OCI-LY7 (cell line): ENCODE data around the gene IFNL3. TPM values are rescaled to one million over a fixed set of nuclear protein-coding genes. Genes with fewer than 3 reads are reported as not detected.
"Not testable (repeated sequence)": the region's sequence is repeated elsewhere in the genome, so short reads cannot be mapped to it uniquely, and the experiment has no call there.

ENCODE experiments used
- Bru-seq: library from RNA; stranded (reverse); fragments of 400-500 nt; gene quantifications from one replicate; lab custom pipeline; 2021; lab: Mats Ljungman, UMichigan
- BruChase-seq, 2 experiments: library from RNA; stranded (reverse); fragments of 400-500 nt; gene quantifications; one replicate each; lab custom pipeline; 2021; lab: Mats Ljungman, UMichigan
- BruUV-seq: library from RNA; stranded (reverse); fragments of 400-500 nt; replicated peaks from 2 replicates; lab custom pipeline; 2021; lab: Mats Ljungman, UMichigan
- CTCF ChIA-PET: fragments of 300-600 bp; sonication (Branson Sonifier 250); formaldehyde crosslinking; loops from one replicate; lab custom pipeline; 2022; ENCODE audit warnings: antibody characterized with exemption; ENCODE audit not compliant: unreplicated experiment; lab: Charles Lee
- POLR2A ChIA-PET: fragments of 300-600 bp; sonication (Branson Sonifier 250); formaldehyde crosslinking; loops from one replicate; lab custom pipeline; 2022; ENCODE audit warnings: antibody characterized with exemption; lab: Charles Lee
- DNase-seq: peaks from one replicate; pipeline ENCODE4 v3.0.0-alpha.2; 2015; ENCODE audit warnings: low spot score
- H2AFZ ChIP-seq: fragments of 200-600 bp; sonication (generic), shearing (Covaris generic); 2 replicates; pipeline ENCODE4 v1.6.1; 2014; ENCODE audit warnings: mild to moderate bottlenecking, antibody characterized with exemption, low read length, moderate library complexity
- H3K27ac ChIP-seq: fragments of 200-600 bp; sonication (generic); 2 replicates; pipeline ENCODE4 v1.5.1; 2014; ENCODE audit warnings: mixed run types, low read depth, mild to moderate bottlenecking, moderate library complexity, low read length, inconsistent platforms; ENCODE audit not compliant: poor library complexity, severe bottlenecking
- H3K36me3 ChIP-seq: fragments of 200-600 bp; sonication (generic); 2 replicates; pipeline ENCODE4 v1.6.1; 2014; ENCODE audit warnings: mild to moderate bottlenecking, antibody characterized with exemption, low read length, moderate library complexity, mixed read lengths; ENCODE audit not compliant: insufficient read depth
- H3K4me1 ChIP-seq: fragments of 200-600 bp; sonication (generic); 2 replicates; pipeline ENCODE4 v1.5.1; 2014; ENCODE audit warnings: mild to moderate bottlenecking, low read length; ENCODE audit not compliant: insufficient read depth, poor library complexity, severe bottlenecking
- H3K4me2 ChIP-seq: fragments of 200-600 bp; sonication (generic); 2 replicates; pipeline ENCODE4 v1.6.1; 2014; ENCODE audit warnings: mild to moderate bottlenecking, low read length
- H3K4me3 ChIP-seq: fragments of 200-600 bp; sonication (generic); 2 replicates; pipeline ENCODE4 v1.5.1; 2014; ENCODE audit warnings: mild to moderate bottlenecking, low read depth, low read length; ENCODE audit not compliant: poor library complexity, severe bottlenecking
- H3K79me2 ChIP-seq: fragments of 200-600 bp; sonication (generic); 2 replicates; pipeline ENCODE4 v1.6.1; 2016; ENCODE audit warnings: low read depth, mild to moderate bottlenecking, low read length, moderate library complexity, mixed read lengths; ENCODE audit not compliant: insufficient read depth
- H3K9me2 ChIP-seq: fragments of 200-600 bp; sonication (generic); 2 replicates; pipeline ENCODE4 v1.6.1; 2016; ENCODE audit warnings: mild to moderate bottlenecking, low read length, mixed read lengths; ENCODE audit not compliant: insufficient read depth
- H3K9me3 ChIP-seq: fragments of 200-600 bp; sonication (generic); 2 replicates; pipeline ENCODE4 v1.6.1; 2014; ENCODE audit warnings: mild to moderate bottlenecking, mixed run types, low read length, mixed read lengths
- H4K20me1 ChIP-seq: fragments of 200-600 bp; sonication (generic); 2 replicates; pipeline ENCODE4 v1.6.1; 2014; ENCODE audit warnings: mild to moderate bottlenecking, antibody characterized with exemption, low read length, moderate library complexity, mixed read lengths; ENCODE audit not compliant: insufficient read depth
- EZH2phosphoT487 ChIP-seq: fragments of 200-600 bp; sonication (generic); IDR thresholded peaks from 2 replicates; pipeline ENCODE4 v1.6.1; 2018; ENCODE audit warnings: low read depth, borderline replicate concordance, mild to moderate bottlenecking, mixed run types, antibody characterized with exemption, low read length, moderate library complexity, mixed read lengths
- intact Hi-C: fragments of 100-400 bp; cut with micrococcal nuclease; formaldehyde crosslinking; loops from one replicate; pipeline ENCODE4 v1.10.0; 2022; ENCODE audit not compliant: unreplicated experiment
- long read RNA-seq: library from polyadenylated mRNA; stranded (forward); transcript quantifications from one replicate; pipeline ENCODE4 v2.0.0, GENCODE V29; 2022
- total RNA-seq, 2 experiments: library from RNA; depleted of rRNA in 1 of 2; stranded (reverse); fragments of >200 nt in 1 of 2; shearing (Covaris generic) in 1 of 2; gene quantifications; 2 replicates each; pipeline ENCODE4 v1.2.3, GENCODE V29; 2014 to 2022
- TF ChIP-seq, protein P1 (sequence below): fragments of 200-600 bp; sonication (generic); conservative IDR thresholded peaks from 2 replicates; pipeline ENCODE4 v1.5.1; 2014; ENCODE audit warnings: mild to moderate bottlenecking, antibody characterized with exemption, low read length, moderate library complexity, mixed read lengths

IFNL3 gene
- not detected in 2 replicates for total RNA-seq (2014; rRNA removed; shearing (Covaris generic))
- total RNA-seq (2022) = not detected in 2 replicates
- Bru-seq, nascent RNA = not detected
- not detected for BruChase-seq, experiment 1, labeled RNA remaining after a 6-hour chase
- BruChase-seq, experiment 2, labeled RNA remaining after a 2-hour chase = not detected
- long read RNA-seq = 0 reads

DNA sequence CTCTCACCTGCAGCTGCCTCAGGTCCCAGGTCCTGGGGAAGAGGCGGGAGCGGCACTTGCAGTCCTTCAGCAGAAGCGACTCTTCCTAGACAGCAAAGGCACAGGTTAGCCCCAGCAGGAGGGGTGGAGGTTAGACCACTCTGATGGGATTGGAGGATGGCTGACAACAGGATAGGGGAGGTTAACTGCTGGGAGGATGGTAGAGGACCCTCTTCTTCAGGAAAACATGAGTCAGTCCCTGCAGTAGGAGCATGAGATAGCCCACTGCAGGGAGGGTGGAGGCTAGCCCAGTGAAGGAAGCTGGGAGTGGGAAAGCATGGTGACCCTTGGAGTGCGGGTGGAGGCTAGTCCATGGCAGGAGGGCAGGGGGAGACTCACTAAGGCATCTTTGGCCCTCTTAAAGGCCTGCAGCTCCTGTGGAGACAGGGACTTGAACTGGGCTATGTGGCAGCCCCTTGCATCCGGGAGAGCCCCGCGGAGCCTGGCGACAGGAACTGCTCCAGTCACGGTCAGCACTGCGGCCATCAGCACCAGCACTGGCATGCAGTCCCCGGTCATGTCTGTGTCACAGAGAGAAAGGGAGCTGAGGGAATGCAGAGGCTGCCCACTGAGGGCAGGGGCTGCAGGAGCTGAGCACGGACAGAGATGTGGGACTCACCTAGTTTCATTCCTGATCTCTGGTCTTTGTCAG is at the start of gene IFNL3:
TSS of gene IFNL3 (minus strand) at position 597 of the 691 bp plus-strand sequence. CDS start at position 558, 39 bp downstream.
- CTCF ChIA-PET, DNase-seq, H3K9me3 ChIP-seq, H3K9me2 ChIP-seq, BruUV-seq, intact Hi-C loops, H3K4me3 ChIP-seq, H3K4me2 ChIP-seq, H2AFZ ChIP-seq, H3K4me1 ChIP-seq, H4K20me1 ChIP-seq, H3K27ac ChIP-seq, POLR2A ChIA-PET, H3K36me3 ChIP-seq, H3K79me2 ChIP-seq: not testable (repeated sequence)

DNA sequence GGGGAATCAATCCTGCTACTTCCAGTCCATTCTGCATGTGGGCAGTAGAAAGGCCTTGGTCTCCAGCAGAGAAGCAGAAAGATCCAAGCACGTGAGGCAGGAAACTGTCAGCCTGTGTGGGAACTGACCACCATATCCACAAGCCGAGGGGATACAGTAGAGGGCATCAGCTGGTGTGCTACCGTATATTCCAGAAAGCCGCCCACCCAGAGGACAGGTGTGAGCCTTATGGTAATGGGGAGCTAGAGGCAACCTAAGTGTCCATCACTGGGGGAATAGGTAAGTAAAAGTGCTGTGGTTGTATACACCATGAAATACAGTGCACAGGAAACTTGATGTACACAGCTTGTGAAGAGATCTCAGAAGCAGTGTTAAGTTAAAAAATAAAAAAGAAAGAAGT is 48.6 kb upstream of the IFNL3 start:
- no peak for DNase-seq
- Histone ChIP-seq H3K4me3 (no peak overlapping the region), H2AFZ (no peak overlapping the region), H3K4me1 (peaks cover 8% of the 10 kb centered on the region), H3K36me3 (no peaks in the 10 kb centered on the region), H3K9me2 (no peaks in the 10 kb centered on the region), H3K9me3 (no peaks in the 10 kb centered on the region), H3K79me2 (no peaks in the 10 kb centered on the region), H4K20me1 (no peaks in the 10 kb centered on the region), H3K4me2 (no peak overlapping the region), H3K27ac (no peak overlapping the region)
- TF ChIP-seq, protein P1, sequence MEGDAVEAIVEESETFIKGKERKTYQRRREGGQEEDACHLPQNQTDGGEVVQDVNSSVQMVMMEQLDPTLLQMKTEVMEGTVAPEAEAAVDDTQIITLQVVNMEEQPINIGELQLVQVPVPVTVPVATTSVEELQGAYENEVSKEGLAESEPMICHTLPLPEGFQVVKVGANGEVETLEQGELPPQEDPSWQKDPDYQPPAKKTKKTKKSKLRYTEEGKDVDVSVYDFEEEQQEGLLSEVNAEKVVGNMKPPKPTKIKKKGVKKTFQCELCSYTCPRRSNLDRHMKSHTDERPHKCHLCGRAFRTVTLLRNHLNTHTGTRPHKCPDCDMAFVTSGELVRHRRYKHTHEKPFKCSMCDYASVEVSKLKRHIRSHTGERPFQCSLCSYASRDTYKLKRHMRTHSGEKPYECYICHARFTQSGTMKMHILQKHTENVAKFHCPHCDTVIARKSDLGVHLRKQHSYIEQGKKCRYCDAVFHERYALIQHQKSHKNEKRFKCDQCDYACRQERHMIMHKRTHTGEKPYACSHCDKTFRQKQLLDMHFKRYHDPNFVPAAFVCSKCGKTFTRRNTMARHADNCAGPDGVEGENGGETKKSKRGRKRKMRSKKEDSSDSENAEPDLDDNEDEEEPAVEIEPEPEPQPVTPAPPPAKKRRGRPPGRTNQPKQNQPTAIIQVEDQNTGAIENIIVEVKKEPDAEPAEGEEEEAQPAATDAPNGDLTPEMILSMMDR = no peak
- no peak for TF ChIP-seq EZH2phosphoT487
- BruUV-seq = no TSS peak
- intact Hi-C loops = no loop called here
- ChIA-PET CTCF (no interaction called here), POLR2A (no interaction called here)

DNA sequence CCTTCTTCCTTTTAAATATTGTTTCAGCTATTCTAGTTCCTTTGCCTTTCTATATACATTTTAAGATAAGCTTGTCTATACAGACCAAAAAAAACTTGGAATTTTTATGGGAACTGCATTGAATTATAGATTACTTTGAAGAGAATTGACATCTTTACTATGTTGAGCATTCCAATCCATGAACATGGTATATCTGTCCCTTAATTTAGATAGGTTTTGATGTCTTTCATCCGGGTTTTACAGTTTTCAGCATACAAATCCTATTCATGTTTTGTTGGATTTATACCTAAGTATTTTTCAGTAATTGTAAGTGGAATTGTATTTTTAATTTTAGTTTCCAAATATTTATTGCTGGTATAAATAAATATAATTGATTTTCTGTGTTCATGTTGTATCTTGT is 39.2 kb upstream of the IFNL3 start:
- Histone ChIP-seq H3K4me2 (no peak overlapping the region), H3K36me3 (no peaks in the 10 kb centered on the region), H2AFZ (no peak overlapping the region), H3K9me2 (no peaks in the 10 kb centered on the region), H4K20me1 (no peaks in the 10 kb centered on the region), H3K4me1 (no peaks in the 10 kb centered on the region), H3K9me3 (peaks cover 8% of the 10 kb centered on the region; the same call in 1 of the 2 replicates), H3K4me3 (no peak overlapping the region), H3K79me2 (no peaks in the 10 kb centered on the region), H3K27ac (no peak overlapping the region)
- ChIA-PET CTCF (no interaction called here), POLR2A (no interaction called here)
- intact Hi-C loops = no loop called here
- no peak for DNase-seq
- TF ChIP-seq, protein P1 = no peak
- TF ChIP-seq EZH2phosphoT487 = no peak
- no TSS peak for BruUV-seq
